ENCODE data around the gene CSMD2.

Gene CSMD2

GRCh38 chr1:33823830-33824229, 341.2 kb downstream of the CSMD2 start:
- no peak for DNase-seq (ENCODE audit: low read depth in 2 of 3, low spot score in 1 of 3)

GRCh38 chr1:33823401-33823800, 341.6 kb downstream of the CSMD2 start:
- no peak for DNase-seq (ENCODE audit: low read depth in 2 of 3, low spot score in 1 of 3)

- DNase-seq (ENCODE audit: low read depth in 2 of 3, low spot score in 1 of 3): no peak
Observed at GRCh38 chr1:33822396-33822795, 342.6 kb downstream of the CSMD2 start.

GRCh38 chr1:33821291-33821690, 343.7 kb downstream of the CSMD2 start:
- no peak for DNase-seq (ENCODE audit: low read depth in 2 of 3, low spot score in 1 of 3)

- DNase-seq (ENCODE audit: low read depth in 2 of 3, low spot score in 1 of 3): no peak
Observed at GRCh38 chr1:33820804-33821203, 344.2 kb downstream of the CSMD2 start.

- no peak for DNase-seq (ENCODE audit: low read depth in 2 of 3, low spot score in 1 of 3)
Observed at GRCh38 chr1:33819913-33820311, 345.1 kb downstream of the CSMD2 start.

- no peak for DNase-seq (ENCODE audit: low read depth in 2 of 3, low spot score in 1 of 3)
Observed at GRCh38 chr1:33819290-33819912, 345.6 kb downstream of the CSMD2 start.

- DNase-seq (ENCODE audit: low read depth in 2 of 3, low spot score in 1 of 3): no peak
Observed at GRCh38 chr1:33818071-33818470, 347.0 kb downstream of the CSMD2 start.

GRCh38 chr1:33815061-33815460, 350.0 kb downstream of the CSMD2 start:
- no peak for DNase-seq (ENCODE audit: low read depth in 2 of 3, low spot score in 1 of 3)

GRCh38 chr1:33814166-33814565, 350.9 kb downstream of the CSMD2 start:
- DNase-seq (ENCODE audit: low read depth in 2 of 3, low spot score in 1 of 3): no peak

GRCh38 chr1:33810571-33810970, 354.5 kb downstream of the CSMD2 start:
- DNase-seq (ENCODE audit: low read depth in 2 of 3, low spot score in 1 of 3): no peak

GRCh38 chr1:33805988-33806387, 359.0 kb downstream of the CSMD2 start:
- no peak for DNase-seq (ENCODE audit: low read depth in 2 of 3, low spot score in 1 of 3)

GRCh38 chr1:33802268-33802667, 362.8 kb downstream of the CSMD2 start:
- no peak for DNase-seq (ENCODE audit: low read depth in 2 of 3, low spot score in 1 of 3)

- no peak for DNase-seq (ENCODE audit: low read depth in 2 of 3, low spot score in 1 of 3)
Observed at GRCh38 chr1:33797849-33798248, 367.2 kb downstream of the CSMD2 start.

GRCh38 chr1:33792651-33793050, 372.4 kb downstream of the CSMD2 start:
- DNase-seq (ENCODE audit: low read depth in 2 of 3, low spot score in 1 of 3): no peak

- no peak for DNase-seq (ENCODE audit: low read depth in 2 of 3, low spot score in 1 of 3)
Observed at GRCh38 chr1:33792216-33792615, 372.8 kb downstream of the CSMD2 start.

GRCh38 chr1:33791251-33791650, 373.8 kb downstream of the CSMD2 start:
- DNase-seq (ENCODE audit: low read depth in 2 of 3, low spot score in 1 of 3): no peak

- no peak for DNase-seq (ENCODE audit: low read depth in 2 of 3, low spot score in 1 of 3)
Observed at GRCh38 chr1:33790577-33790976, 374.5 kb downstream of the CSMD2 start.

GRCh38 chr1:33784876-33785275, 380.2 kb downstream of the CSMD2 start:
- DNase-seq (ENCODE audit: low read depth in 2 of 3, low spot score in 1 of 3): no peak

GRCh38 chr1:33782776-33783175, 382.3 kb downstream of the CSMD2 start:
- DNase-seq (ENCODE audit: low read depth in 2 of 3, low spot score in 1 of 3): no peak

- DNase-seq (ENCODE audit: low read depth in 2 of 3, low spot score in 1 of 3): no peak
Observed at GRCh38 chr1:33781652-33782051, 383.4 kb downstream of the CSMD2 start.

- no peak for DNase-seq (ENCODE audit: low read depth in 2 of 3, low spot score in 1 of 3)
Observed at GRCh38 chr1:33777337-33777736, 387.7 kb downstream of the CSMD2 start.

GRCh38 chr1:33768821-33769220, 396.2 kb downstream of the CSMD2 start:
- DNase-seq (ENCODE audit: low read depth in 2 of 3, low spot score in 1 of 3): no peak

GRCh38 chr1:33768106-33768505, 396.9 kb downstream of the CSMD2 start:
- DNase-seq (ENCODE audit: low read depth in 2 of 3, low spot score in 1 of 3): no peak

All from stimulated activated CD4-positive, alpha-beta T cell treated with anti-CD3 and anti-CD28 coated beads, Interleukin-12 subunit alpha, Interleukin-12 subunit beta, amount 100 ng/mL, for 48 hours (primary cell).